Measurements from ENCODE around the gene TBC1D2B. TPM values are rescaled to one million over a fixed set of nuclear protein-coding genes. Genes with fewer than 3 reads are reported as not detected.

TBC1D2B gene
- polyA plus RNA-seq, 1 donor (not counting 4 experiments of a cell fraction or from before 2014, with no cell fraction given), result 27.0 TPM

- H3K4me1 ChIP-seq (ENCODE audit: control insufficient read depth, extremely low read depth, insufficient read depth, low read length), result no peaks in the 10 kb centered on the region
- FAIRE-seq (no peak), DNase-seq (ENCODE audit: low read depth, low spot score) (no peak)
- no peak overlapping the region for H3K4me2 ChIP-seq (ENCODE audit: control insufficient read depth, extremely low read depth, insufficient read depth, low read depth, low read length)
- no peaks in the 10 kb centered on the region for H4K20me1 ChIP-seq (ENCODE audit: control insufficient read depth, extremely low read depth, insufficient read depth, low read length)
- no peaks in the 10 kb centered on the region for H3K79me2 ChIP-seq (ENCODE audit: control insufficient read depth, insufficient read depth, low read length)
- dilution Hi-C loops (cut with MboI; ENCODE audit: extremely low pct_ligation_motif_present, low sequenced_read_pairs), result no loop called here
- TF ChIP-seq CTCF (optimal IDR thresholded peaks at IDR 0.05 in 1 of 3, IDR thresholded peaks at IDR 0.05 in 1 of 3, conservative IDR thresholded peaks at IDR 0.05 in 1 of 3; ENCODE audit: extremely low read depth in 1 of 3, insufficient read depth in 2 of 3, low read length in 3 of 3) (no peak), EZH2 (IDR thresholded peaks at IDR 0.05; ENCODE audit: low read length) (no peak)
- no peak overlapping the region for H3K27ac ChIP-seq (ENCODE audit: control insufficient read depth, insufficient read depth, low read length)
- no peaks in the 10 kb centered on the region for H3K27me3 ChIP-seq (ENCODE audit: control insufficient read depth, extremely low read depth, insufficient read depth, low read length)
- H2AFZ ChIP-seq (ENCODE audit: control insufficient read depth, low read length), result no peak overlapping the region
- no peaks in the 10 kb centered on the region for H3K9me3 ChIP-seq (ENCODE audit: control insufficient read depth, low read depth, low read length)
- H3K36me3 ChIP-seq (ENCODE audit: control insufficient read depth in 2 of 2, extremely low read depth in 1 of 2, insufficient read depth in 2 of 2, low read length in 2 of 2), result no peaks in the 10 kb centered on the region
- no peaks in the 10 kb centered on the region for H3K9me1 ChIP-seq (ENCODE audit: control insufficient read depth, extremely low read depth, insufficient read depth, low read length)
- H3K4me3 ChIP-seq (ENCODE audit: control insufficient read depth in 2 of 3, extremely low read depth in 1 of 3, insufficient read depth in 2 of 3, low read depth in 1 of 3, low read length in 3 of 3), result no peak overlapping the region
- H3K9ac ChIP-seq (ENCODE audit: control insufficient read depth, extremely low read depth, insufficient read depth, low read length), result no peak overlapping the region
These were observed 32.6 kb upstream of the TBC1D2B start for GRCh38 chr15:78110096-78110495.

- no peak overlapping the region for H3K27ac ChIP-seq (ENCODE audit: control insufficient read depth, insufficient read depth, low read length)
- no peak overlapping the region for H3K9ac ChIP-seq (ENCODE audit: control insufficient read depth, extremely low read depth, insufficient read depth, low read length)
- no peaks in the 10 kb centered on the region for H3K9me3 ChIP-seq (ENCODE audit: control insufficient read depth, low read depth, low read length)
- DNase-seq (ENCODE audit: low read depth, low spot score), result no peak
- H3K79me2 ChIP-seq (ENCODE audit: control insufficient read depth, insufficient read depth, low read length), result no peaks in the 10 kb centered on the region
- no peaks in the 10 kb centered on the region for H4K20me1 ChIP-seq (ENCODE audit: control insufficient read depth, extremely low read depth, insufficient read depth, low read length)
- H3K36me3 ChIP-seq (ENCODE audit: control insufficient read depth in 2 of 2, extremely low read depth in 1 of 2, insufficient read depth in 2 of 2, low read length in 2 of 2), result no peaks in the 10 kb centered on the region
- TF ChIP-seq EZH2 (IDR thresholded peaks at IDR 0.05; ENCODE audit: low read length), result no peak
- no peak for TF ChIP-seq CTCF (optimal IDR thresholded peaks at IDR 0.05 in 1 of 3, IDR thresholded peaks at IDR 0.05 in 1 of 3, conservative IDR thresholded peaks at IDR 0.05 in 1 of 3; ENCODE audit: extremely low read depth in 1 of 3, insufficient read depth in 2 of 3, low read length in 3 of 3)
- no peaks in the 10 kb centered on the region for H3K4me1 ChIP-seq (ENCODE audit: control insufficient read depth, extremely low read depth, insufficient read depth, low read length)
- FAIRE-seq, result no peak
- H3K4me3 ChIP-seq (ENCODE audit: control insufficient read depth in 2 of 3, extremely low read depth in 1 of 3, insufficient read depth in 2 of 3, low read depth in 1 of 3, low read length in 3 of 3), result no peak overlapping the region
- H3K4me2 ChIP-seq (ENCODE audit: control insufficient read depth, extremely low read depth, insufficient read depth, low read depth, low read length), result no peak overlapping the region
- dilution Hi-C loops (cut with MboI; ENCODE audit: extremely low pct_ligation_motif_present, low sequenced_read_pairs), result no loop called here
- no peak overlapping the region for H2AFZ ChIP-seq (ENCODE audit: control insufficient read depth, low read length)
- no peaks in the 10 kb centered on the region for H3K9me1 ChIP-seq (ENCODE audit: control insufficient read depth, extremely low read depth, insufficient read depth, low read length)
- no peaks in the 10 kb centered on the region for H3K27me3 ChIP-seq (ENCODE audit: control insufficient read depth, extremely low read depth, insufficient read depth, low read length)
These were observed 31.6 kb upstream of the TBC1D2B start for GRCh38 chr15:78109156-78109555.

Measured in keratinocyte (primary cell).